Measurements from ENCODE around the gene SLC23A3.

Gene SLC23A3

DNA sequence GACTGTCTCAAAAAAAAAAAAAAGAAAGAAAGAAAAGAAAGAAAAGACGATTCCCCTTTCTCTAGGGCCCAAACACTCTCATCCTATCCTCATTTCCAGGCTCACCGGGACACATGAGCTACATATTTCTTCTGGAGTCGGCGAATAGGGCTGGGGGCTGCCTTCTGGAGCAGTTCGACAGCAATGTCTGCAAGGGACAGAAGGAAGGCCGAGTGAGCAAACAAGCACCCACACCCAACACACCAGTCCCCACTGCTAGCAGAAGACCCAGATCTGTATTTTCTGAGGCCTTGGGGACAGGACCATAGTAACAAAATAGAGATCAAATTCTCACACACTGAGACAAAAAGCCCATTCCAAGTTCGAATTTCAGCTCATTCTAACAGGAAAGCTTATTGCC, 5.7 kb upstream of the SLC23A3 start:
- FAIRE-seq = no peak

DNA sequence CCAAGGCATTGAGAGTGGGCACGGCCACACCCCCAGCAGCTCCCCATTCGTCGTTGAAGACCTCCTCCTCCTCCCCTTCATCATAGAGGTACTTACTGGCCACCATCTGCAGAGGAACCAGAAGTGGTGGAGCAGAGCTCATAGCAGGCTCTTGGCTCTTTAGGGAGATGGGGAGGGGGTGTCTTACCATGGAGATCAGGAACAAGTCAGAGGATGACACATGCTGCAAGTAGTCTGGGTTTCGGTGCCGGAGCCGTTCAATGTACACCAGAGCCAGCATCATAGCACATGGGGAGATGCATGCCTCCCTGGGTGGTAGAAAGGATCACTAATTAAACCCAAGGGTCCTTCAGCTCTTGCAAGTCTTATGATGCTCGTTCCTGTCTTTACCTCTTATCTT, 5.0 kb upstream of the SLC23A3 start:
- FAIRE-seq = no peak

DNA sequence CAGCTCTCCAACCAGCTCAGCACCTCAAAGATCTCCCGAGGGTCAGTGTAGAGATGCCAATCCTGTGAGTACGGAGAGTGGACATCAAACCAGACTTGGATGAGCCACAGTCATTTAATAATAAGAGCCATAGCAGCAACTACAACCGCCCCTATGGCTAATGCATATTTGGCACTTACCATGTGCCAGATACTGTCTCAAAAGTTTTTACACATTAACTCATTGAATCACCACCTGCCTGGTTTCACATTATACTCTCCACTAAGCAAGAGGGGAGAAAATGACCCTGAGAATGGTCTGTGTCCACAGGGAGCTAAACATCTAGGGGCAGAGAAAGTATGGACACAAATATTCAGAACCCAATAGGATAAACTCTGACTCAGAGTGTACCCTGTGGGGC, 4.3 kb upstream of the SLC23A3 start:
- FAIRE-seq = no peak

DNA sequence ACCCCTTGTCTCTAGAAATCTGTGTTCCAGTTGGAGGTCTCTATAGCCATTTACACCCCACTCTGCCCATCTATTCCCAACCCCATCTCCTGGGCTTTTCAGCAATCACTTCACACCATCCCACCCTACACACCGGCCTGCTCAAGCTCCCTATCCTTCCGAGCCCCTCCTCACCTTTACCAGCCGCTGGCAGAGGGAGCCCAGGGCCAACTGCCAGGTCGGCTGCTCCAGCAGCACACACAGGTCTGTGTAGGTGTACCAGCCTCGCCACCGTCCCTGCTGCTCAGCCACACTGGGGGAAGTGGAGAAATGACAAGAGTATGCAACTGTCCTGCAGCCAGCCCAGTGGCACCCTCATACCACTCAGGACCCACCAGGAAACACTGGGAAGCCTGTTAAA, 3.3 kb upstream of the SLC23A3 start:
- no peak for FAIRE-seq

DNA sequence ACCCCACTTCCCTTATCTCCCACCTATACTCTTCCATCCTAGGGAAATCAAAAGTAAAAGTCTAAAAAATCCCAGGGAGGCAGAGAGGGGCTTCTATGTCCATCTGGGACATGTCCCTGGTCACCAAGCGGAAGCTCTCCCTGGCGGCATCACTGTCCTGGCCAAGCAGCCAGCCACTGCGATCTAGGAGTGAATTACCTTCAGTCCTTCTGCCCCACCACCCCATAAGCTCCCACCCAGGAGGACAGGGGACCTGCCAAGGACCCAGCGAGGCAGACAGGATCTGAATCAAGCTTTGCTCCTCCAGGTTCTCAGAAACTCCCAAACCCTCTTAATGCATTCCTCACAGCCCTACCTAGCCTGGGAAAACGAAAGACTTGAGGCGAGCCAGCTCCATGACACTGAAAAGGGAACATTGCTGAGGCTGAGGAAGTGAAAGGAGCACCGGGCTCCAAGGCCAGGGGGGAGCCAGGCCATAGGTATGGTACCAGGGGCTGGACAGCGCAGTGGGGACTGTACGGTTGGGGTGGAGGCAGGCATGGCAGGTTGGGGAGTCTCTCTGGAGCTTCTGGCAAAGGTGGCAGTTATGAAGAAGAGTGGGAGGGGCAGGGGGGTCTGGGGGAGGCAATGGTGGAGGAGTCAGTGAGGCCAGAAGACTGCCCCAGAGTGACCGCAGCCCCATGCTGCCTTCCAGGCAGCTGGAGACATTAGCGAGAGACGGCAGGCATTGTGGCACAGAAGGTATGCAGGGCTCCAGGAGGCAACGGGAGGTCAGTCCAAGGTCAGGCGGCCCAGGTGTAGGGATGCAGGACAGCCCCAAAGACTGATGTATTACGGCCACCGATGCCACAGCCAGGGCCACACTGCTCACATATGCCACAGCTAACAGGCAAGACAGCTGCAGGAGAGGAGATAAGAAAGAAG, 2.7 kb upstream of the SLC23A3 start:
- no peak for FAIRE-seq

DNA sequence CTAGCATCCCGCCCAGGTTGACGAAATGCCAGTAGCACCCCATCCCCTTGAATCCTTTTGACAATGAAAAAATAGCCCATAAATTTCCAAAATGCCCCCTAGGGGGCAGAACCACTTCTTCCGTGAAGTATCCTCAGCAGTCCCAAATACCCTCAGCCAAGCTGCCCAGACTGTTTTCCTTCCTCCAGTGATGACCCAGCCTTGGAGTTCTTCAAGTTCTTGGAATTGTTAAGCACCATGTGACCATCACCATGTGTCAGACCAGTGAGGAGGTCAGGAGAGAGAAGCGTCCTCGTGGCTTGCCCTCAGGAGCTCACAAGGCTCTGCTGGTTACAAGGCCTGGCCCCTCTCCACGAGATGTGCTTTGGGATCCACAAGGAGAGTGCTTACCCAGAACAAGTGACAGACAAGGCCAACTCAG, 1.4 kb upstream of the SLC23A3 start:
- peak; percentile 43 for FAIRE-seq

DNA sequence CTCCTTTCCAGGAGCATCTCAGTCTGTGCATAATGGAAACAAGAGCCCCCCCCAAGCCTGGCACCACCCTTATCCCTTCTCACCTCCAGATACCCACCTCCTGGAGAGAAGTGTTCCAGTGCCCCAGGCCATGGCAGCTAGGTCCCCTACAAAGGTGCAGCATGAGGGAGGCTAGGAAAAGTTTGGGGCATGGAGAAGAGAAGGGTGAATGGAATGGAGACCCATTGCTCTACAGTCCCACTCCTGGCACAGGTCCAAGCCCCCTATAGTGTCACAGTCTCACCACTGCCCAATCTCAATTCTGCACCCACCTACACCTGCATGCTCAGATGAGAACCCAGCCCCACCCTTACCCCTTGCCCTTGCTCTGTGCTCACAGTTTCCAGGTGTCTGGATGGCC, 897 bp downstream of the SLC23A3 start:
- no peak for FAIRE-seq

DNA sequence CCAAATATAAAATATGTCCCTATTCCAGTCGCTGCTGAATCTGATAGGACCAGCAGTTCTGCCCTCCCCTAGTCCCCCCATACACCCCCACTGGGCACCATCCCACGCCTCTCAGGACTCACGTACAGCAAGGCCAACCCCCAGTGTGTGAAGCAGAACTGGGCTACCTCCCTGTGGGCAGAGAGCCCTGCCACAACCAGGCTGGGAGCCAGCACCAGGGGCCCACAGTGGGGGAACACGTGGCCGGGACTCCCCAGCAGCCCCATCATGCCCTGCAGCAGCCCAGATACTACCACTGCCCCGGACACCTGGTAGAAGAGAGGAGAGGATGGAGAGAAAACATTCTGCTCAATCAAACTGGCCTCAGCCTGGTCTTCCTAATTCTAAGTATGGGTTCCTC, 1.3 kb downstream of the SLC23A3 start:
- no peak for FAIRE-seq

DNA sequence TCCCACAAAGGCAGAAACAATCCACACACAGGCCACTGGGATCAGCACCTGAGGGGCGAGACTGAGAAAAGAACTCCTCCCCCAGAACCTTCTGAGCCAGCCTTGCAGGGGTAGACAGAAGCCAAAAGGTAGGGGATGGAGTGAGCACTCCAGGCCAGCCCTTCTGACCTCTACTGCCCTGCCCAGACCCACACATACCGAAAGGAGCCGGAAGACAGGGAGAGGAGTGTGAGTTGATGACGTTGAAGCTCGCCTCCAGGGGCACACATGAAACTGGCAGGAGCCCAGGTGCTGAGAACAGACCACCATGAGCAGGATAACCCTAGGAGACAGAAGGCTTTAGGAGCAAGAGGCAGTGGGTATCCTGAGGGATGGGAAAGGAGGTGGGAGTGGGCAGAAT, 1.8 kb downstream of the SLC23A3 start:
- no peak for FAIRE-seq

DNA sequence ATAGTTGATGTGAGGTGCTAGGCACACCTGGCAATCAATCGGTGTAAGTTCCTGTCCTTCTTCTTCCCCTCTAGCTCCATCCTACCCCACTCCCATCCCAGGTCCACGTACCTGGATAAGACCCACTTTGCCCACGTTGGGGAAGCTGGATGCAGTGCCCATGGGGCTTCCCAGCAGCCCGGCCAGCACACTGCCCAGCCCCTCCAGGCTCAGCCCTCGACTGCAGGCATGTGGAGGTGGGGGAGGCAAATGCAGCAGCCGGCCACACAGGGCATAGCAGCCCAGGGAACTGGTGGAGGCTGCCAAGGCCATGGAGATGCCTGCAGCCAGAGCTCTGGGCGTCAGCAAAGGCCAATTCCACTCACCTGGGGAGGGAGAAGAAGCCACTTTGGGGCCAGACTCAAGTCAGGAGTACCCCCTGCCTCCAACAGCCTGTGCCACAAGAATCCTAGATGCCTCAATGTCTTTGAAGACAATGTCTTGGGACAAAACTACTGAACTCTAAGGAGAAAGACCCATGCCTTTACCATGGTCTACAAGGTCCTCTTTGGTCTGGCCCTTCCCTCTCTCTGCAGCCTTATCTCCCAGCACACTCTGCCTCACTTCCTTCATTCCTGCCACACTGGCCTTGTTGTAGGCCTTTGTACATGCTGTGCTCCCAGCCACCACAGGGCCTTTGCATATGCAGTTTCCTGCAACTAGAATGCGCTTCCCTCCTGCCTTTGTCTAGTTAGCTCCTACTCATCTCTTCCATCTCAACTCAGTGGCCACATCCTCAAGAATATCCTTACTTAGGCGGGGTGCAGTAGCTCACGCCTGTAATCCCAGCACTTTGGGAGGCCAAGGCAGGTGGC, 4.5 kb downstream of the SLC23A3 start:
- no peak for FAIRE-seq

DNA sequence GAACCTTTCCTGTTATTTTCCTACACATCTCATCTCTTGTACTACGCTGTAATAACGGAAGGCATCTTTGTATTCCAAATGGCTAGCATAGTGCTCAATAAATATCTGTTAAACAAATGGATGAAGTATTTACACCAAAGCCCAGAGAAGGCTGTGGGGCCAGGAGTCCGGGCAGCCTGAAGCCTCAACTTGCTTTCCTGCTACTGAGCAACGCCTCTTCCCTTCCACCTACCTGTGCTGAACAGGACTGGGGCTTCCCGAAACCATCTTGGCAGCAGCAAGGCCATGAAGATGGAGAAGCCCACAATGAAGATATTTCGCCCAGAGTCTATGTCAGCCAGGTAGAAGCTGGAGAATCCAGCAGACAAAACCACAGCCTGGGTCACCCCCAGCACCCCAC, 6.7 kb downstream of the SLC23A3 start:
- no peak for FAIRE-seq

DNA sequence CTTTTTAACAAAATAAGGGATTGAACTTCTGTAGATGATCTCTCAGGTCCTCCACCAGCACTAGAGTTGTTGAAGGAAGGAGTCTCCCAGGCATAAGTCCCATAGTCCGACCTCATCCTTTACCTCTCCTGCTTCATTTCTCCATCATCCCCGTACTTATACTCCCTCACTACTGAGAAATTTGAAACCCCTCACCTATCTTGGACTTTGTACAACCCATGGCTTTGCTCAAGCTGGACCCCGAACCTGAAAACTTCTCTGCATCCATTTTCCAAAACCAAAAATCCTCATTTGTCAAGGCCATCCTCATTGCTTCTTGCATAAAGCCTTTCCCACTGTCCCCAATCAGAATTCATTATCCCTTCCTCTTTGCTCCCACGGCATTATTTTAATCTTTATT, 8.7 kb downstream of the SLC23A3 start:
- no peak for FAIRE-seq

DNA sequence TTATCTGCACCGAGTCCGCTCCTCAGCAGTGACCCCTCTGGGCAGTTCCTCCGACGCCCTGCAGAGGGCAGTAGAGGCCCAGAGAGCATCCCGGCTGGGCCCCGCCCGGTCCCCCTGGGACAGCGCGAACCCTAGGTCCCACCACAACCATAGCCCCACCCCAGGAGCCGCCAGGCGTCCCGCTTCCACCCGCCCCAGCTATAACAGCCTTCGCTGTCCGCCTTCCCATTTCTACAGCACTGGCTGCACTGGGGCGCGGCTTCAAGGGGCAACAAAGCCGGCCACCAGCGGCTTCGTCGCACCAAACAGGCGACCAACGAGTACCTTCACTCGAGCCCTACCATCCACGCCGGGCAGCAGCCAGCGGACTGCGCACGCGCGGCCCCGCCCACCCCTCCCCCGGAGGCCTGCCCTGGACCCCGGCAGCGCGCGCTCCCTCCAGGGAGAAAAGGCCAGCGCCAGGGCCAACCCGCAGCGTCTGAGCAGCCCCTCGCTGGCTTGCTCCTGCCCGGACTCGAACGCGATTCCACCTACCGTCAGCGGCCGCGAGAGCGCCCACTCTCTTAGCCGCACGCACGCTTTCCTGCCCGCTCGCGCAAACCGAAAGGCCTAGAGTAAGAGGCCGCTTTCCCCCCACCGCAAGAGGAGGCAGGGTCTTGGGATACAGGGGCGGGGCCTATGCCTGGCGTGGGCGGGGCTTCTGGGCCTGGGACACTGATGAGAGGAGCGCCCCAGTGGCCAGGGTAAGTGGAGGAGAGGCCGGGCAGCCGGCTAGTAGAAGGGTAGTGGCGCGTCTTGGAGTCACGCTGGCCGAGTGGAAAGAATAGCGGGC, 9.4 kb downstream of the SLC23A3 start, which contains the start of gene NHEJ1:
Gene NHEJ1 (minus strand): TSS at position 630 of the 832 bp plus-strand sequence. CDS start 2,453 bp downstream, outside the sequence.
- peak; percentile 70 for FAIRE-seq

DNA sequence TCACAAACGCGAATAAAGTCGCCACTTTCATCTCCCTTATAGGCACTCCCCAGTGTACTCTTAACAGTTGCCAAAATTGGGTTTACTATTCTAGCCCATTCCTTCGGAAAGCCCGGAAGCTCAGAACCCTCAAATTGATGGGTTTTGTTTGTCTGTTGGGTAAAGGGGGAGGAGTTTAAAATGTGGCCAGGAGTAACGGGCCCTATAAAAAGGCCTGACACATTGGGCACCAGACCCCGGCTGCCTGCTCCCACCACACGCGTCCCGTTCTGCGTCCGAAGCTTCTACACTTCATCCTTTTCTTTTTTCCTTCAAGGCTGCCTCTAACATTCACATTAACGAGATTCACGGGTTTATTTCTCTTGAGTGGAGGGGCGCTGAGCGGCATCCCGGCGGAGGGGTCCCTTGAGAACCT, 10.1 kb downstream of the SLC23A3 start:
- FAIRE-seq = no peak

DNA sequence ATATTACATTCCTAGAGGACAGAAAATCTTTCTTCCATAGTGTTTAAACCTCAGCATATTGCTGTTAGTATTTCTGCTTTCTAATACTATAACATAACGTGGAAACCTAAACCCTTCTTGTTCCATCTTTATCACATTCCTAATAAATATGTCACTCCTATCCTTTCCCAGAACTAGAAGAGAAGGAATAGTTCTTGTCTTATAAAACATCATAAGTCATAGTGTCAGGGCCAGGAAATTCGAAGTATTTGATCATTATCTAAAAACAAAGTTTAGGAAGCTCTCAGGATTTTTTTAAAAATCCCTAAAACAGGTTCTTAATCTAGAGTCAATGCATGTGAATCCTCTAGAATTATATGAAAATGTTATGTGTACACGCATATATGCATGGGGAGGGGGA, 11.2 kb downstream of the SLC23A3 start:
- no peak for FAIRE-seq

DNA sequence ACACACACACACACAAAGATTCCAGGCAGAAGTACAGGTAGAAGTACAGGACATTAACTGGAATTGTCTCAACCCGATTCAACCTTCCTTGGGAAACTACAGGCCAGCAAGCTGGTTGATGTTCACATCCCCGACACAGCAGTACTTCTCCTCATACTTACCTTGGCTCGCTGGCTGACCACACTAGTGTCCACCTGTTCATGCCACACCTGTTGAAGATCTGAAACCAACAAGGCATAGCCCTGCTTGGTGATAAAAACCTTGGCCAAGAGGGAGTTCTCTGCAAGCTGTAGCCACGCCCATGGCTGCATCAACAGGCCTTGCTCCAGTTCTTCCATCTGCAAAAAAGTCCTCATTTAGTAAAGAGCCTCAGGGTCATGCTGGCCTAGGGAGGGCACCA, 11.8 kb downstream of the SLC23A3 start:
- no peak for FAIRE-seq

DNA sequence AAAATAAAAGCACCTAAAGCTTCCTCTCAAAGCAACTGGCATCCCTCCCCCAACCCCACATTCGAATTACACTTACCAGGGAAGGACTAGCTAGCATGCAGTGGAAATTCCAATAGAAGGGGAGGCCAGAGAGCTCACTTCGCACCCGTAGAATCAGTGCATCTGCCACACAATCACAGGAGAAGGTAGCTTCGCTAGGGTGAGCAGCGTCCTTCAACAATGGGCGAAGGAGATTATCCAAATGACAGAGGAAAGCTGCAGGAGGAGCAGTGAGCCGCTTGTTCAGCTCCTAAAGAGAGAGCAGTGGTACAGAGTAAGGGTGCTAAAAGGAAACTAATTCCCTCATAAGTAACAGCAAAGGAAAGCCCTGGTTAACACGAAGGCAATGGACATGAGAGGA, 12.4 kb downstream of the SLC23A3 start:
- FAIRE-seq = no peak

DNA sequence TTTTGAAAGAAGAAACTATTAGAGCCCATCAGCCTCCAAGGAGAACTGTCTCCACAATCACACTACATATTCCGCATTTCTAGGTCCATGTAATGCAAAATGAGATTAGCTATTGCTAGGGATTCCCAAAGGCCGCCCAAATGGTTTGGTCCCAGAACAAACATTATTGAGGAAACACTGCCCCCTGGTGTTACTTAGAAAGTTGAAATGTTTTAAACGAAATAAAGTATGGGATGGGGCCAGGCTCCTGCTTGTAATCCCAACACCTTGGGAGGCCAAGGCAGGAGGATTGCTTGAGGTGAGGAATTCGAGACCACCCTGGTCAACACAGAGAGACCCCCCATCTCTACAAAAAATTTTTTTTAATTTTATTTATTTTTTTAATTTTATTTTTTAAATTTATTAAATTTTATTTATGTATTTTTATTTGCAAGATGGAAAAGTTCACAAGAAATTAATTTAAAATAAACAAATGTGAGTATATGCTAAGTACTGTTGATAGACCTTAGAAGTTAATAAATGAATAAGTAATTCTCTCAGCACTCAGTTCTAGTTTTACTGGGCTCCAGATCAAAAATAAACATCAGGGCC, 14.7 kb downstream of the SLC23A3 start:
- FAIRE-seq = no peak

DNA sequence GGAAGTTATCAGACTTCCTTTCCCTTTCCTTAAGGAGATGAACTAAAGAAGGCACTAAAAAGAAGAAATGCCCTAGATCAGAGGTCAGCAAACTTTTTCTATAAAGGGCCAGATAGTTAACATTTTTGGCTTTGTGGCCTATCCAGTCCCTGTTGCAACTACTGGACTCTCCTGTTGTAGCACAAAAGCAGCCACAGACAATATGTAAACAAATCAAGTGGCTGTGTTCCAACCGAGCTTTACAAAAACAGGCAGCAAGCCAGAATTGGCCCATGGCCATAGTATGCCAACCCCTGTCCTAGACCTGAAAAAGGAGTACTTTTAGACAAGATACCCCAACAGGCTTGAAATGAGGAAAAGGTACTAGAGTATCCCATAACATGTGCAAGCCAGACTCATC, 20.2 kb downstream of the SLC23A3 start:
- no peak for FAIRE-seq

DNA sequence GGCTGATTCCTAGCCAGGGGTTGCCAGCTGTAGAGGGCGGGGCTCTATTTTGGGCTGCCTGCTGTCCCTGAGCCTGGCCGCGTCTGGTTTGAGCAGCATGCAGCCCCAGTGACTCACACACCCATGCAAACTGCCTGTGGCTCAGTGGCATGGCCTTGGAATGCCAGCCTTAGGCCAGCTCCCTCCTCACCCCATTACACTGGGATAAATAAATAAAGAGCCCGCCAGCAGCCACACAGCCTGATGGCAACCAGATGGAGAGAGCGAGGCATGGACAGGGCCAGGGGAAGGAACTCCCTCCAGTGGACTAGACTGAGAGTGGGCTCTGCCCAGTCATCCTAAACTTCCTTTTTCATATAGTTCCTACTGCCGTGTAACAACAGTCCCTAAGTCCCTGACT, 27.5 kb downstream of the SLC23A3 start:
- FAIRE-seq = no peak

DNA sequence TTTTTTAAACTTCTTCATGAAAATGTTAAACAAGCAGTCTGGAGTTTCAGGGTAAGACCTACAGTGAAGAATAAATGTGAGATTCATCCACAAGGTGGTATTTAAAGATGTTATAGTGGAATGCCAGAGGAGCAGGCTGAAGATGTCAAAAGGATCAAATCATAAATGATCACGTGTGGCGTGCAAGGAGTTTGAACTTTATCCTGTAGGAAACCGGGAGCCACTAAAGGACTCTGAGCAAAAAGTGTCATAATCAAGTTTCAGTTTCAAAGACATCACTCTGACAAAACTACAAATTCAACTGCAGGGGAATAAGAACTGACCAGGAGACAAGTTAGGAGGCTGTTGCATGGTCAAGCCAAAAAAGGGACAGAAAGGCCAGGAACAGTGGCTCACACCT, 29.1 kb downstream of the SLC23A3 start:
- no peak for FAIRE-seq

DNA sequence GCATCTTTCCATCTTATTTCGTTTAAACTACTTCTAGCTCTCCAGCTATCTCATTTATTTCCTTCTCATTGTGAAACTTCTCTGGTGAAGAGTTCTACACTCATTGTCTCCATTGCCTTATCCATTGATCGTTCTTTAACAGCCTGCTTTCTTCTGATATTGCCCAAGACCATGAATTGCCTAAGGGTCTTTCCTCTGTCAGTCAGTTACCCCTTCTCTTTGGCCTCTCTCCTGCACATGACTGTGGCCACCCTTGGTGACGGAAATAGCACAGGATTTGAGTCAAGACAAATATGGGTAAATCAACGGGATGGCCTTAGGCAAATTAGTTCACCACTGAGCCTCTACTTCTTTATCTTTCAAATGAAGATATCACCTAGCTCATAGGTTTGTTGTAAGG, 35.9 kb downstream of the SLC23A3 start:
- no peak for FAIRE-seq

DNA sequence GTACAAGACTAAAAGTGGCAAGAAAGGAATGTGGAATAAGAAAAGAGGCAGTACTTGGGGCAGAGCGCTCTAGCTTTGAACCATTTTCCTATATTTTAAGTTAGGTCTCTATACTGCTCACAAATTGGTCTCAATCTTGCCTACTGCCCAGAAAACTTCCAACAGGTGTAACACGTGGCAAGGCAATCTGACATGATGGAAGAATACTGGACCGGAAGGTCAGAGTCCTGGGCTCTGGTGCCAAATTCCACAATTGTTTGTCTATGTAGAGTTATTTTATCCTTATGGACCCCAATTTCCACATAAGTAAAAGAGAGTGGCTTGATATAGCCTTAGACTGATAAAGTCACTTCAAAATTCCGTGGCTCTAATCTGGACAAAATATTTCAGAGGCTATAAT, 38.1 kb downstream of the SLC23A3 start:
- FAIRE-seq = no peak
